Heart left ventricle (tissue), 16 donors: ENCODE measurements around the gene ACR. TPM values are rescaled to one million over a fixed set of nuclear protein-coding genes. Genes with fewer than 3 reads are reported as not detected.

Experiments
- ATAC-seq, 4 donors: fragments of 200-7000 bp; cut with Tn5 transposase; one replicate each; pipeline ENCODE4 v1.9.1; 2020 to 2022; ENCODE audit warnings: moderate library complexity in 4 of 4, mild to moderate bottlenecking in 3 of 4, moderate number of reproducible peaks in 1 of 4
- DNase-seq, 5 donors: peaks; one replicate each; pipeline ENCODE4 v3.0.0-alpha.2; 2020
- H3K27ac ChIP-seq, 12 donors: fragments of 200-600 bp; sonication (generic) in 4 of 12; one replicate each; pipeline versions ENCODE4 v1.5.0 to v1.8.0; 2016 to 2022; ENCODE audit warnings: mild to moderate bottlenecking in 2 of 12
- H3K27me3 ChIP-seq, 9 donors: fragments of 200-600 bp; sonication (generic) in 2 of 9; one replicate each; pipeline versions ENCODE4 v1.5.1 to v1.8.0; 2016 to 2022; ENCODE audit warnings: mild to moderate bottlenecking in 3 of 9
- H3K36me3 ChIP-seq, 9 donors: fragments of 200-600 bp; sonication (generic) in 2 of 9; one replicate each; pipeline versions ENCODE4 v1.5.0 to v1.8.0; 2018 to 2022; ENCODE audit warnings: mild to moderate bottlenecking in 2 of 9
- H3K4me1 ChIP-seq, 12 donors: fragments of 200-600 bp; sonication (generic) in 4 of 12; one replicate each; pipeline versions ENCODE4 v1.5.0 to v1.8.0; 2016 to 2022; ENCODE audit warnings: mild to moderate bottlenecking in 3 of 12
- H3K4me3 ChIP-seq, 12 donors: fragments of 200-600 bp; sonication (generic) in 4 of 12; one replicate each; pipeline versions ENCODE4 v1.5.0 to v1.8.0; 2017 to 2022; ENCODE audit warnings: mild to moderate bottlenecking in 9 of 12, moderate library complexity in 4 of 12
- H3K9me3 ChIP-seq, 12 donors: fragments of 200-600 bp; sonication (generic) in 4 of 12; one replicate each; pipeline versions ENCODE4 v1.5.0 to v1.8.0; 2016 to 2022; ENCODE audit warnings: mild to moderate bottlenecking in 1 of 12
- CTCF ChIP-seq, 12 donors: fragments of 200-600 bp; sonication (generic) in 4 of 12; IDR thresholded peaks; one replicate each; pipeline versions ENCODE4 v1.5.0 to v1.8.0; 2018 to 2022; ENCODE audit warnings: antibody characterized with exemption in 12 of 12, mild to moderate bottlenecking in 5 of 12
- POLR2A ChIP-seq, 2 donors: fragments of 450-650 bp; IDR thresholded peaks; one replicate each; pipeline ENCODE4 v1.6.1; 2017; ENCODE audit warnings: antibody characterized with exemption in 2 of 2, mild to moderate bottlenecking in 2 of 2, moderate library complexity in 2 of 2
- WGBS, 4 donors: extraction: QIAGEN DNeasy Blood & Tissue Kit in 2 of 4; methylation state at CpG; one replicate each; pipeline versions ENCODE4 v1.1.5 to v1.1.7; 2013 to 2018; 5-methylcytosine and 5-hydroxymethylcytosine counted together
- intact Hi-C, 10 donors: fragments of 100-400 bp; cut with DNase I; formaldehyde crosslinking; loops; one replicate each; pipeline versions ENCODE4 v1.11.1 to v1.14.2; 2022
- polyA plus RNA-seq, 2 donors: library from polyadenylated mRNA; stranded (reverse); fragments of 200-250 nt; gene quantifications; one replicate each; pipeline ENCODE4 v1.2.3, GENCODE V29; 2013
- total RNA-seq, 9 donors: library from RNA; depleted of rRNA in 2 of 9; stranded (reverse); fragments of >200 nt in 2 of 9; fragmentation: NEBNext Ultra II Directional in 3 of 9; extraction: Animal tissue kit (Norgen Biotek cat#: 25700) in 3 of 9; gene quantifications; one replicate each; pipeline versions ENCODE4 v1.1.0 to v1.2.4, GENCODE V29; 2016 to 2023
- donor health status: ischemic (EF 13 %, LVEDD 7.1; RV severe dilation, severe dysfunction).
- donor health status: healthy with polysubstance abuse.
- donor health status: DM: no; HTN: yes; CAD: no.
- donor health status: DM: no; HTN: no; CAD: no.
- donor health status: ischemic (EF 25% LVEDD 6.9; RV normal size, moderate dysfunction).
- donor health status: ischemic (EF 25% LVEDD 5.7; RV mildly dilated, moderate dysfunction).
- donor health status: healthy.
- donor health status: DM: yes; HTN: yes; CAD: no.
- donor health status: ischemic (EF 35%, LVEDD 5.7; RV mildly dilated, moderate dysfunction).
- donor health status: nonischemic (EF 11% LVEDD 7.7; RV severe dilation, severe dysfunction).
- donor health status: DM: yes; HTN: yes; CAD: no.
- donor health status: PGD.
- donor health status: ischemic (EF 29% LVEDD 5.4; RV normal size, mild dysfunction).
- donor health status: nonischemic (EF 23%, LVEDD 6.1; RV moderate dilation, normal function).

The ACR gene
- total and polyA plus RNA-seq, 11 donors: 0.12 to 1.2 (median 0.50) TPM; not detected in 2

- ATAC-seq: peak; percentile 31 to 71 (median 51)
- Histone ChIP-seq H3K4me1 (peaks cover 0 to 34% (median 13%) of the 10 kb centered on the region in 12 donors), H3K9me3 (no peaks in the 10 kb centered on the region), H3K4me3 (no peak overlapping the region), H3K36me3 (peaks cover 0 to 67% (median 35%) of the 10 kb centered on the region in 9 donors), H3K27me3 (no peaks in the 10 kb centered on the region), H3K27ac (peak overlapping the region in 4 of 12 donors; percentile 15 to 30 (median 22))
- peak; percentile 58 to 73 (median 69) for DNase-seq
- intact Hi-C loops: no loop called here
- TF ChIP-seq POLR2A (IDR thresholded peaks at IDR 0.05): no peak
- 38 to 50% (median 47%) methylated on average over 20 to 23 of the region's 23 CpGs for WGBS, 4 donors
Measured at GRCh38 chr22:50705219-50705691, 32.7 kb upstream of the ACR start.

GRCh38 chr22:50705851-50706351 lies 32.1 kb upstream of the ACR start:
- TF ChIP-seq CTCF (IDR thresholded peaks at IDR 0.05): no peak
- TF ChIP-seq POLR2A (IDR thresholded peaks at IDR 0.05): no peak
- ATAC-seq (no peak), DNase-seq (peak in 3 of 5 donors; percentile 3 to 58 (median 18))
- Histone ChIP-seq H3K27me3 (no peaks in the 10 kb centered on the region), H3K36me3 (peaks cover 0 to 72% (median 33%) of the 10 kb centered on the region in 9 donors), H3K4me1 (peaks cover 0 to 34% (median 10%) of the 10 kb centered on the region in 12 donors), H3K4me3 (no peak overlapping the region), H3K27ac (peak overlapping the region in 2 of 12 donors; percentile 16 to 30), H3K9me3 (no peaks in the 10 kb centered on the region)
- 89 to 97% (median 91%) methylated on average over 22 to 27 of the region's 27 CpGs for whole genome bisulfite sequencing, 4 donors
- intact Hi-C loops: no loop called here

- H3K36me3 ChIP-seq: peaks cover 0 to 67% (median 33%) of the 10 kb centered on the region in 9 donors
- H3K4me1 ChIP-seq: peaks cover 0 to 34% (median 12%) of the 10 kb centered on the region in 12 donors
- no peak overlapping the region for H3K27ac ChIP-seq
- H3K27me3 ChIP-seq: no peaks in the 10 kb centered on the region
- no peak for TF ChIP-seq CTCF (IDR thresholded peaks at IDR 0.05)
- no peak for TF ChIP-seq POLR2A (IDR thresholded peaks at IDR 0.05)
- H3K4me3 ChIP-seq: no peak overlapping the region
- intact Hi-C loops: no loop called here
- no peaks in the 10 kb centered on the region for H3K9me3 ChIP-seq
- 87 to 94% (median 89%) methylated on average over 12 to 14 of the region's 14 CpGs for WGBS, 4 donors
- DNase-seq (peak in 3 of 5 donors; percentile 4 to 23 (median 11)), ATAC-seq (no peak)
Measured at GRCh38 chr22:50706481-50707125, 31.4 kb upstream of the ACR start.

GRCh38 chr22:50708474-50708873 lies 29.5 kb upstream of the ACR start:
- Histone ChIP-seq H3K4me3 (no peak overlapping the region), H3K9me3 (no peaks in the 10 kb centered on the region), H3K27me3 (no peaks in the 10 kb centered on the region), H3K27ac (no peak overlapping the region), H3K36me3 (peaks cover 0 to 58% (median 20%) of the 10 kb centered on the region in 9 donors), H3K4me1 (peaks cover 0 to 44% (median 26%) of the 10 kb centered on the region in 12 donors)
- intact Hi-C loops: no loop called here
- WGBS, 4 donors: 96 to 99% (median 97%) methylated on average over 3 of the region's 3 CpGs
- peak in 1 of 5 donors; percentile 4 for DNase-seq
- TF ChIP-seq POLR2A (IDR thresholded peaks at IDR 0.05) (no peak), CTCF (IDR thresholded peaks at IDR 0.05) (no peak)
- no peak for ATAC-seq
